Activated CD8-positive, alpha-beta memory T cell treated with anti-CD3 and anti-CD28 coated beads, Interleukin-2, amount 50 U/mL, for 4 hours (primary cell): ENCODE results near the gene MTHFR.

ENCODE experiments used
- DNase-seq: peaks from one replicate; pipeline ENCODE4 v3.0.0-alpha.2; 2020

Gene MTHFR

GRCh38 chr1:11752359-11753088 lies 53.2 kb downstream of the MTHFR start:
- no peak for DNase-seq

GRCh38 chr1:11751087-11751486 lies 54.7 kb downstream of the MTHFR start:
- no peak for DNase-seq

GRCh38 chr1:11749996-11750395 lies 55.8 kb downstream of the MTHFR start:
- no peak for DNase-seq

GRCh38 chr1:11749203-11749689 lies 56.5 kb downstream of the MTHFR start:
- DNase-seq, result peak; percentile 44

- no peak for DNase-seq
These were observed 57.2 kb downstream of the MTHFR start for GRCh38 chr1:11748294-11749202.

GRCh38 chr1:11746795-11747487 lies 58.8 kb downstream of the MTHFR start:
- DNase-seq, result no peak

GRCh38 chr1:11746092-11746491 lies 59.7 kb downstream of the MTHFR start:
- no peak for DNase-seq

GRCh38 chr1:11744287-11744686 lies 61.5 kb downstream of the MTHFR start:
- DNase-seq, result no peak

- no peak for DNase-seq
These were observed 63.7 kb downstream of the MTHFR start for GRCh38 chr1:11741919-11742558.

GRCh38 chr1:11741482-11741881 lies 64.3 kb downstream of the MTHFR start:
- DNase-seq, result no peak

GRCh38 chr1:11740258-11741192 lies 65.2 kb downstream of the MTHFR start:
- no peak for DNase-seq

GRCh38 chr1:11738783-11739182 lies 67.0 kb downstream of the MTHFR start:
- no peak for DNase-seq

- DNase-seq, result no peak
These were observed 67.7 kb downstream of the MTHFR start for GRCh38 chr1:11738096-11738495.

GRCh38 chr1:11736746-11737639 lies 68.8 kb downstream of the MTHFR start:
- peak; percentile 39 for DNase-seq

- peak; percentile 84 for DNase-seq
These were observed 69.7 kb downstream of the MTHFR start, which contains the start of gene AGTRAP for GRCh38 chr1:11735854-11736745. AGTRAP (plus strand) TSS chr1:11736136; CDS start chr1:11736209, 73 bp downstream.
